ENCODE results near the gene TMTC2.

Gene TMTC2

DNA sequence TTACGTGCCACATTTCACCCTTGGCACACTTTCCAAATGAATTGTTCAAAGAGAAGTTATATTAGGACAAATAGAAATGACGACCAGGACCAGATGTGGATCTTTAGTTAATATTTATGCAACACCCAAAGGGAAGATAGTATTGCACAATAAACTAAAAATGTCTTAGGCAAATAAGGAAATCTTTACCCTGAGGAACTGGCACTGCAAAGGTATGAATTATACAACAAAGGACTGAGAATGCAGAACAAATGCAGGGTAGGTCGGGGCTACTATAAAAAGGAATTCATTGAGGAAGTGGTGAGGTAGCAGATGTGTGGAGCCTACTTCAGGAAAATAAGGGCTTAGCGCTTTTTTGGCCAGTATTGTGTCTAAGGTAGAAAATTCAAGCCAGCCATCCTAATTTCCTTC is 3.9 kb upstream of the TMTC2 start:
- no peak for DNase-seq (ENCODE audit: low spot score)

DNA sequence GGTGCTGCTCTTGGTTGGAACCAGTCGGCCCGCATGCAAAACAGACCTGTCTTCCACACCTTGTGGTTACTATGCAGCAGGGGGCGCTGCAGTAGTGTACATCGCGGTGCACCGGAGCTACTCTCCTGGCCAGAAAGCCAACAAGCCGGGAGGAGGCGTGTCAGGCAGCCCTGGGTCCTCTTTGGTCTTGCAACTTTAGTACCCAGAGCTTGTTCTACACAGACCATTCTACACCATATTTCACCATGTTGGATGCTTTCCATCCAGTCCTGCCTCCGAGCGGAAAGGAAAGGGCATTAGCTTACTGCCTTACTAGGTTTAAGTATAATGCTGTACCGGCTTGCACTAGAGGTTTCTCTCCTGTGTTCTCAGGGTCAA is 927 bp upstream of the TMTC2 start:
- DNase-seq (ENCODE audit: low spot score), result peak; percentile 40

DNA sequence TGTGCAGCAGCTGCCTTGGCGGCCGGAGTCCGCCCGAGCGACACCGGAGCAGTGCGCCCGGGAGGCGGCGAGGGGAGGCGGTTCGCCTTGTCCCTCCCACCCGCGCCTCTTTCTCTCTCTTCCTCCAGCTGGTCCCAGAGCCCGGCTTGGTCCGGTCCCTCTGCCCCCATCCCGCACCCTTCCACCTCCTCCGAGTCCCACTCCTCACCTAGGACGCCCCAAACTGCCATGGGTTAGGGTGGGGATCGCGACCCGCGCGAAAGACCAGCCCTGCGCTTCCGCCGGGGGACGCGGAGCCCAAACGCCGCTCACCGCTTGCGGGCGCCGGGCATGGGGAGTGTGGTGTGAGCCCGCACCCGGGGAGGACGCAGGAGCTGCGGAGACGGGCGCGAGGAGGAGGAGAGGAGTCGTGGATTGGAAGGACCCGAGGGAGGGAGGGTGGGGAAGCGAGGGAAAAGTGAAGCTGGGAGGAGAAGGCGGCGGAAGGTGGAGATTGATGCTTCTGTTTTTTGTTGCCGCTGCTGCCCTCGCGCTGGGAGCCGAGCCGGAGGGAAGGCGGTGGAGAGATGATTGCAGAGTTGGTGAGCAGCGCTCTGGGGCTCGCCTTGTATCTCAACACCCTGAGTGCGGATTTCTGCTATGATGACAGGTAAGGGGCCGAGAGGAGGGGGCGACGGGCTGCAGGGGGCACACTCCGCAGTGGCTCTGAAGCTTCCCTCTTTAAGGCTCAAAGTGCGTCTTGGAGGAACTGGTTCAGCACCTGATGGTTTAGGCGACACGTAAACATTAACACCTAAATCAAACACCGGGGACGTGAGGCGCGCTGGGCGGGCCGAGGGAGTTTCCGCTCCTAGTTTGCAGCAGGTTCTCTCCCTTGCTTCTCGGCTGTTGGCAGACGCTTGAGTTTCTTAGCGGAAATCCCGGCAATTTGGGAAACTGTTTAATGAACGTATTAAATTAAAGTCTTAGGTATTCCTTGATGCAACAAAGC is 610 bp downstream of the TMTC2 start:
- no peak for DNase-seq (ENCODE audit: low spot score)

DNA sequence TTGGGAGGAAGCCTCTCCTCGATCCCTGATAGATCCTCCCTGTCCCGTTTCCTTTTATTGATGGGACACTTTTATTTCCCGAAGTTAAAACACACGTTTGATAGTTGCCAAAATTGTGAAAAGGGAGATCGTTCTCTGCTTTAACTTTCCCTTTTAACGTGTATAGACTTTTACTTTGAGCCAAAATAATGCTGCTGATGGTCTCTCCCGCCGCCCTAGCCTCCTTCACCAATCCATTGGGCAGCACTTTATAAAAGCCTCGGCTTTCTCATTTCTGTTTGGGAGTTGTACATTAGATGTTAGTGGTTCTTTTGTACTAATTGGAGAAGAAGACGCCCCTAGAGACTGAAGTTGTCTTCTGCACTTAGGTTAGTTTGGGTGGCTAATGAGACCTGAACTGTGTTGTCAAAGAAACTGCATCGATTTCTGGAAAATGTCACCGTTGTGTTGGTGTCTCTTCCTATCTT is 1.4 kb downstream of the TMTC2 start:
- DNase-seq (ENCODE audit: low spot score), result no peak

DNA sequence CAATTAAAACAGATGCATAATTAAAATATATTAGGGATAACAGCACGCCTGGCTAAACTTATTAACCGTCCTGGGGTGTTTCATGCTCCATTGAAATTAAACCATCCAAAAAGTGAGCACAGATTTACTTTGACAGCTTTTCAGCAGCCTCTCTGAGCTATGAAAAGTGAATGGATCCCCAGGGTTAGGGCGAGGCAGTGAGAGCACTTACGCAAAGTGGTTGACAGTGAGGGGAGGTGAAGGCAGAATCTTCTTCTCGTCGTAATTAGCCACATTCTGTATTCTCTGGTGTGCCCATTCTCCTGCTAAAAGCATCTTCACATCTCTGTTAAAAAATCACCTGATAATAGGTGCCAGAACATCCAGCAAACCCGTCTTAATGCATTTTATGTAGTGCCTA is 1.9 kb downstream of the TMTC2 start:
- no peak for DNase-seq (ENCODE audit: low spot score)

DNA sequence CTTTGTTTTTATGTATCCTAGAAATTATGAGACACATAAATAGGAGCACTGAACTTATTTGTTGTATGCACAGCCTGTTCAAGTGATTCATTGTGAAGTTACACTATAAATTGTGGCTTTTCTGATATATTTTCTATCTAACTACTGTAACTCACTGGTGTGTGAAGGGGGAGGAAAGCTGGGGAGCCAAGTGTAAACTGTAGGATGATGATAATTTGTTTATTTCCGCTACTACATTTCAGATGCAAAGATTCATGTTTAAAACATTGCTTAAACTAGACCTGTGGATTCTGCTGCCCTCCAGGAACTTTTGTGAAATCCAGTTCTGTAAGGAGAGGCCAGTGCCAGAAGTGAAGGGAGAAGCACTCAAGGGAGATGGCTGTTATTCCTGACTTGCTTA is 3.3 kb downstream of the TMTC2 start:
- no peak for DNase-seq (ENCODE audit: low spot score)

DNA sequence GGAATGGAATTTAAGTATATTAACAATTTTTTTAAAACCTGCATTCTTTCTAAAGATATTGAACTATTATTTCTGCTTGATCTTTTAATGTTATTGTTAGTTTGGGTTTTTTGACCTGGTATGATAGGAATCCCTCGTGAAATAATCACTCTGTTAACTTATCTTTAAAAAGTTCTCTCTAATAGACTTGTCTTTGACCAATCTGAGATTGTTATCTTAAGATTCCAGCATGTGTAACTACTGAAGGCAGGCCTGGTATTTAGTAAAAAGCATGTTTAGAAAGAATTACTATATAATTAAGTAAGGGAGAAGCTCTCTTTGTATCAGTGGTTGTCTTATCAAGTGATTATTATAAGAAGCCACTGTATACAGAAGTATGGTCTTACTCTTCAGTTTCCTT is 4.8 kb downstream of the TMTC2 start:
- no peak for DNase-seq (ENCODE audit: low spot score)

DNA sequence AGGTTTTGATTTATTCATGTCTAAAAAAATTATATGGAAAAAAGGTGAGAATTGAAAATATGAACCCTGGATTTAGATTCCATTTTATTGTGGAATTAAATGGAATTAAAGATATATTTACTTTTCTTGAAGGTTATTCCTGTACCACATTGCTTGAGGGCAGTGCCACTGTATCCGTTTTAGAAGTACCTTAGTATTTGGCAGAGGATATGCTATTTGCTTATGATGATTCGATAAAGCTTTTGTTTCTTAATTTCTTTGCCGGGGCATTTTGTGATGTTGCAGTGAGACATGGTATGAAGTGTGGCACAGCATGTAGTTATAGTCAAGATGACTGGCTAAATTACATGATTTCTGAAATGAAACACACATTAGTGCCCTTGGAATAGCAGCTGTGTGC is 7.6 kb downstream of the TMTC2 start:
- DNase-seq (ENCODE audit: low spot score), result no peak

DNA sequence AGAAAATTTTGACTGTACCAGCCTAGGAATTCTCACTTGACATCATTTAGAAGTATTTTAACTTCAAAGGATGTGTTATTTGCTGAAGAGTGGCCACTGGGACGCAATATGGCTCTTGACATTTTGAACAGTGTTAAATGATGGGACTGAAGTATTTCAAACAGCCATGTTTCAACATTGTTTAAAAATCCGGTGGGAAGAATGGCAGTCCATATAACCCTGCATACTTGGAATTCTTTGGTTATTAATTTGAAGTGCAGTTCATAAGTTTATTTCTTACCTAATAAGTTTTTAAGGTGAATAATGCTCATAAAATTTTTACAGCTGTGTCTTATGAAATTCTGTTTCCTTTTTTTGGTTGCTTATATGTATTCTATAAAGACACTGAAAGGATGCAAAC is 8.3 kb downstream of the TMTC2 start:
- no peak for DNase-seq (ENCODE audit: low spot score)

DNA sequence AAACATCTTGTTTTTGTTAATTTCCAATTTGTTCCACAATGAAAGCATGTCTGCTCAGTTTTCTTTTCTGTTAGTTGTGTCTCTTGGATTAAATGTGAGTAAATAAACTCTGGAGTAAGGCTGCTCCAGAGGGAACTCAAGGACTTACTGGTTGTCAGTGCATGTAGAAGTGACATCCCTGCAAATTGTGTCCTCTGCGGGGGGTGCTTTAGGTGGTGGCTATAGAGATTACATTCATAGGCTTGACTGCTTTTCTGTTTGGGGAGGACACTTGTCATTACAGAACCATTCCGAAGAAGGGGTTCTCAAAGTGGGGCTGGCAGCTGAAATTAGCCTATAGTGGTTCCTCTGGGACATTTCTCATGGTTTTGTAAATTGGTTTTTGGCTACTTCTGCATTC is 8.8 kb downstream of the TMTC2 start:
- no peak for DNase-seq (ENCODE audit: low spot score)

DNA sequence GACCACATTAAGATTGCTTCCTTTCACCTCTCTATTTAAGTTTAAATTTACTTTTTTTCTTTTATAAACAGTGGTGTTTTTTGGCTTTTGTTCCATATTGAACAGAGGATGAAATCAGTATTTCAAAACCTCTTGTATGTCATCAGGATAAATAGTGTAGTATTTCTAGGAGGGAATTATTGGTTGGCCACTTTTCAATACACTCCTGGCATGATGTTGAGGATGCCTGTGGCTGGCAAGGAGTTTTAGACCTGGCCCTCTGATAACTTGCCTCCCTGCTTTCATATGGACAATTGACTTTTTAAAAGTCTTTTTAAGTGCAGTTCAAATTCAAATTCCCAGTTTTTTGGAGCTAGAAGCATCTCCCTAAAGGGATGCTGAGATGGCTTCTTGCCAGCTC is 9.8 kb downstream of the TMTC2 start:
- no peak for DNase-seq (ENCODE audit: low spot score)

DNA sequence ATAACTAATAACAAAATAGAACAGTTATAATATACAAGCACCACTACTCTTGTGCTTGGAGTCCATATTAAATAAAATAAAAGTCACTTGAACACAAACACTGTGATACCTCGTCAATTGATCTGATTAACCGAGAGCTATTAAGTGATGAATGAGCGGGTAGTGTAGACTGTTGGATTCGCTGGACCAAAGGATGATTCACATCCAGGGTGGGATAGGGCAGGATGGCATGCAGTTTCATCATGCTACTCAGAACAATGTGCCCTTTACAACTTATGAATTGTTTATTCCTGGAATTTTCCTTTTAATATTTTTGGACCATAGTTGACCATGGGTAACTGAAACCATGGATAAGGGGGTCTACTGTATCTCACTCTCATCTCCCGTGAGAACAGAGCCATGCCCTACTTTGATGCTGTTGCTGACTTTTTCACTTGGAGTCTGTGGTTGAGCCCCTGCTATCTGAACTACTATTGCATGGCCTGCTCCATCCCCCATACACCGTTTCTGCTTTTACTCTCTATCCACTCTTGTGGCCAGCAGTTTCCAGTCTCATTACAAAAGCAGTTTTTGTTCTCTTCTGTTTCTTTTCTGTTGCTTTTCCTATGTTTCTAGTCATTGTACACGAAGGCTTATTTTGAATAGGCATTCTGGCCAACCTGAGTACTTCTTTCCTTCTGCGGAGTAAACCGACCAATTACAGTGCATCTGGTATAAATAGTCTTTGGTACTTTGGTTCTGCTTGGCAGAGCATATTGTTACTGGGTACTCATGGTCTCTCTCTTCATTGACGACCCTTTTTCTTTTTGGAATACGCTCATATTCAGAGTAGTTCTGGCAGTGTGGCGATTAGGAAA is 12.2 kb downstream of the TMTC2 start:
- DNase-seq (ENCODE audit: low spot score), result no peak

DNA sequence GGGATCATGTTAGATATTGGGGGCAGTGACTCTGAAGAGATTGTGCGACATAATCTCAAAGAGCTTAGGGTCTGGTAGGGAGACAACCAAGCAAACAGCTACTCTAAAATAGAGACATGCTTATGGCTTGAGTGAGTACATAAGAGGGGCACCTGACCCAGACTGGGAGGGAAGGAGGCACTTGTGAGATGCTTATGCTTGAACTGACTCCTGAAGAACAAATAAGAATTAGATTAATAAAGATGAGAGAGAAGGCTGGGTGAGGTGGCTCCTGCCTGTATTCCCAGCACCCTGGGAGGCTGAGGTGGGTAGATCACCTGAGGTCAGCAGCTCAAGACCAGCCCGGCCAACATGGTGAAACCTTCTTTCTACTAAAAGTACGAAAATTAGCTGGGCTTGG is 19.1 kb downstream of the TMTC2 start:
- DNase-seq (ENCODE audit: low spot score), result no peak

DNA sequence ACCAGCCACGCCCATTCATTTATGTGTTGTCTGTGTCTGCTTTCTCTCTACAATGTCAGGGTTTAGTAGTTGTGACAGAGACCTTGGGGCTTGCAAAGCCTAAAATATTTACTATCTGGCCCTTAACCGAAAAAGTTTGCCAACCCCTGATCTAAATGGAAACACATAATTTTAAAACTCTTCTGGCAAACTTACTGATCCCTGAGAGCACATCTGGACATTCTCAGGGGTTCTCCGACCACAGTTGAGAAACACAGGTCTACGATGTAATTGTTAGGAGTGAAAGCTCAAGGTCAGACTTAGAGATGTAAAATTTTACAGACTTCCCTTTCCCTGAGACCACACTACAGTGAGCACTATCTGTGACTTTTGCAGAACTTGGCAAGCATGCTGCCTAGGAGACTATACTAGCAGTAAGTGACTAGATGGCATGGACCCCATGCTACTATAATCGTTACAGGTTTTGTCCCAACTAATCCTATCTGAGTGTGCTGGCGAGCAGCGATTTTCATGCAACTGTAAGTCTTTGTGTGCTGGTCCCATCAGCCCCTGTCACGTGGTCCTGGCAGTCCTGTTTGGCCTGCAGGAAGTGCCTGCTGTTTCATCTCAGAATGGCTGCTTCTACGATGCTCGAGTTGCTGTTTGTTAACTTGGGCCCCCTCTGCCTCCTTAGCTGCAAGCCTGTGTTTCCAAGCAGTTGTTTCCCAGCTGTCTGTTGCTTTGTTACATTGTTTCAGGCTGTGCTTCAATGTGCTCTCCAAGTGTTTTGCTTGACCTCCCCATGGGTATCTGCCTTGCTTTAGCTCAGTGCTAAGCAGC is 21.6 kb downstream of the TMTC2 start:
- no peak for DNase-seq (ENCODE audit: low spot score)

DNA sequence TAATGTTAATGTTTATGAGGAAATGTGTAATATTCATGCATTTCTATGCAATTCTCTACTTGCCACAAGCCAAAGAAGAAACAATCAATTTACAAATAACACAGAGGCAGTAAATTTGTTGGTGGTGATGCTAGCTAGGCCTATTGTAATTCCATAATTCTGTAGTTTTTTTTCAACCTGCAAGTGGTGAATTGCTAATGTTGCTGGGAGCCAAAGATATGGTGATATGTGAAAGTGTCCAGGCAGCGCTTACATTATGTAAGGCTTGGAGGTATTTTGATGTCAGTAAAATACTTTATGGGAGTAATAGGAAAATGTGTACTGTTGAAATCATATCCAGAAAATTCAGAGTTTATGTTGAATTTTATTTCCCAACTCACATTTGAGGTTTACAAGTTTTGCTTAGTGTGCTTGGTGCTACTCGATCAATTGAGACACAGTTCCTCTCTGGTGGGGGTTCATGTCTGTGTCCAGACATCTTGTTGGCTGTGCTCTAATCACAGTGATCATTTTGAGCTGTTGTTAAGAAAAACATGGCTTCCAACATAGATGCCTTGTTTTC is 23.2 kb downstream of the TMTC2 start:
- DNase-seq (ENCODE audit: low spot score), result no peak

DNA sequence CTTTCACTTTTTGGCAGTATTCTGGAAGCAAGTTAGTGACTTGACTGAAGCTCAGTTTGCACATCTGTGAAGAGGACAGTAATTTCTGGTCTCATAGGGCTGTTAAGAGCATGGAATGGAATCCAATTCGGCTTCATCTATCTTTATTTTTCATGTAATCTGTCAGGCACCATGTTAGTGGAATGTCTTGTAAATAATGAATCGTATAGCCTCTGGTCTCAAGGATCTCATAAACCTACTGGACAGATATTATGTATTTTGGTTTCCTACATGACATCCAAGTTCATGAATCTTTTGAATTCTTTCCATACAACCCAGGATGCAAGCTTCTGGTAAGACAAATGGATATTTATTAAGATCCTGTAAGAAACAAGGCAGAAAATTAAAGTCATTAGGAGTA is 24.0 kb downstream of the TMTC2 start:
- DNase-seq (ENCODE audit: low spot score), result no peak

DNA sequence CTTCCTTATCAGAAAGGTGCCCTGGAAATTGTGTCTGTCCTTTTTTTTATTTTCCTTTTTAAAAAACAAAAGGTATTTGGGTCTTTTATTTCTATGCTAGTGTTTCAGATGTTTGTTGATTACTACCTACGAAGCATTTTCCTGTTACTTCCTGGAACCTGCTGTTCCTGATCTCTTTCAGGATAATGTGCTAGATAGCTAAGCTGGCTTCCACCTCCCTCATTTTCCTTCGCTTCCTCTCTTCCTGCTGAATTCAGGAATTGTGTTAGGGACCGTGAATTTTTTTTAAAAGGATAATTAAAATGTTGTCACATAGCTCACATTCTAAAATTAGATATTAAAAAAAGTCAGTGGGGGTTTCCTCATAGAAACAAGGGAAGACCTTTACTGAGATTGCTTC is 27.7 kb downstream of the TMTC2 start:
- no peak for DNase-seq (ENCODE audit: low spot score)

DNA sequence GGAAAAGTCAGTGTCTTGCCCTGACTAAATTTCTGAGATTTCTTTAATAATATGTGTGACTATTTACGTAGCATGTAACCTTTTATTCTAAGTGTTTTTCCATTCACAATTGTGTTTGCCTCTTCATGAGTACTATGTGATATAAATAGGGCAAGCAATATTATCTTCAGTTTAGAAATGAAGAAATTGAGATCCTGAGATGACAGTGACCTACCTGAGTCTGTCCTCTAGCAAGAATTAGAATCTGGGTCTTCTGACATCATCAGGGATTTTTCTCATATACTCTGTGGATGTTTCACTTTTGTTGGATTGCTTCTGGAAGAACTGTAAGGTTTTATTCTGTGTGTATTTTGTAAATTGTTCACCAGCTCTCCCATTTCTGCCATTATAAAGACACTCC is 35.0 kb downstream of the TMTC2 start:
- DNase-seq (ENCODE audit: low spot score), result no peak

DNA sequence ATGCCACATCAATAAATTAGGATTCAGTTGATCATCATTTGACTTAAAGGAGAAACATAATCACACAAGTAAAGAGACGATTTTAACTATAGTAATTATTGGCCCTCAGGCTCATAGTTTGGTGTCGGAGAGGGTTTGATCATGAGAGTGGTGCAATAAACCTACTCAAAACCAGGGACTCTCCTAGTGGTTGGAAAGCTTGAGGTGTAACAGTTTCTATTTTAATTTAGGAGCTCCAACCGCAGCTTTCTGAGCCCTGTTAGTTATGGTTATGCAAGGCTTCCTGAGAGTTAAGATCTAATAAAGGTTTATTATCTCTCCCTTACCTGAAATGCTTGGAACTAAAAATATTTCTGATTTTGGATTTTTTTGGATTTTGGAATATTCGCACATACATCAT is 36.4 kb downstream of the TMTC2 start:
- DNase-seq (ENCODE audit: low spot score), result no peak

DNA sequence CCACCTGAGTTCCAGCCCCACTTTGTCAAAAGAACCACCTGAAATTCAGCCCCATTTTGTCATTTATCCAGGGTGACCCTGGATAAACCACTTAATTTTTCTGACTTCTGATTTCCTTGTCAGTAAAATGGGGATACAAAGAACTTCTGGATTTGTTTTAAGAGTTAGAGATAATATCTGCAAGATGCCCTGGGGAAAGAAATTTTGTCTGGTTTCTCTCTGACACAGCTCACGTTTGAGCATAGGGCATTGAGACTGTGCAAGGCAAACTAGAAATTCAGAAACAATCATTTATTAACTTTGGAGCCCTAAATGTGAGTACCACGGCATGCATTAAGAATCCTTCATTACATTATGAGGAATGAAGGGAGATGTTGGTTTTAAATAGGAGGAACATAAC is 37.2 kb downstream of the TMTC2 start:
- DNase-seq (ENCODE audit: low spot score), result no peak

DNA sequence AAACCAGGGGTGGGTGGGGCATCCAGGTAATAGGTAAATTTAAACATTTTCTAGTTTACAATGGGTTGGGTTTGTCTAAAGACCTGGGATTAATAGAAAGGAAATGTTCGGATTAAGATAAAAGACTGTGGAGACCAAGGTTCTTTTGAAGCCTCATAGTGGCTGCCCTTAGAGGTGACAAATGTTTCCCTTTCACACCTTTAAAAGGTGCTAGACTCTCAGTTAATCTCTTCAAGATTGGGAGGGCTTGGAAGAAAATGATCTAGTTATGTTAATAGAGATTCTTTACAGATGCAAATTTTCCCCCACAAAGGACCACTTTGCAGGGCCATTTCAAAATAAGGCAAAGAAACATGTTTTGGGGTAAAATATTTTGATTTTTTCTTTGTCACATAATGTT is 39.0 kb downstream of the TMTC2 start:
- DNase-seq (ENCODE audit: low spot score), result no peak

DNA sequence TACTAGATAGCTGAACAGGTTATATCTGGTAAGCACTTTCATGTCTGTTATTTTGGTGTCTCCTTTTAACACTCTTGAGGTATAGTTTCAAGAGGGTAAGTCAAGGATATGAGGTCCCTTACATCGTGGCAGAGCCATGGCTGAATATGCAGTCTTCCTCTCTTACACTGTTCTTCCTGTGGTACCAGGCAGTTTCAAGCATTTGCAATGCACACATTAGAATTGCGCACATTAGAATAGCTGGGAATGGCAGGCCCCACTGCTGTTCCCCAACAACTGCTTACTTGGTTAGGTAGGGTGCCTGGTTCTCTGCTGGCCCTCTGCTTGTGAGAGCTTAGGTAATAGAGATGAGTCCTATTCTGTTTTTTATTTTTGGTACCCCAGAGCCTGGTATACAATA is 41.2 kb downstream of the TMTC2 start:
- DNase-seq (ENCODE audit: low spot score), result no peak
